ENCODE data around the gene PTK7. TPM values are rescaled to one million over a fixed set of nuclear protein-coding genes. Genes with fewer than 3 reads are reported as not detected.

PTK7 gene
- total RNA-seq, 1 experiment from 2014 or later = 105 TPM

- no peak for TF ChIP-seq REST (IDR thresholded peaks at IDR 0.05; ENCODE audit: low read depth)
- no peak for TF ChIP-seq EZH2phosphoT487 (IDR thresholded peaks at IDR 0.05; ENCODE audit: borderline replicate concordance)
- no peak for TF ChIP-seq SIN3A (IDR thresholded peaks at IDR 0.05; ENCODE audit: low read depth)
- no peak for TF ChIP-seq TCF7L2 (IDR thresholded peaks at IDR 0.05; ENCODE audit: borderline replicate concordance, extremely low read depth, insufficient read depth, insufficient read length)
- no peak for TF ChIP-seq SP1 (IDR thresholded peaks at IDR 0.05; ENCODE audit: low read depth)
Observed at GRCh38 chr6:43092635-43093034, 16.5 kb downstream of the PTK7 start (continued).

- BruUV-seq (replicated peaks) = no TSS peak
- ATAC-seq (no peak), DNase-seq (ENCODE audit: low read depth, low spot score) (no peak)
- no peak overlapping the region for H3K4me3 ChIP-seq (replicated peaks in 1 of 2; ENCODE audit: low read depth in 1 of 2, low read length in 2 of 2)
- POLR2A ChIA-PET = no interaction called here
- no peaks in the 10 kb centered on the region; the same call in 1 of the 2 replicates for H4K20me1 ChIP-seq (ENCODE audit: insufficient read depth)
- intact Hi-C loops (cut with micrococcal nuclease) = no loop called here
- H3K36me3 ChIP-seq (ENCODE audit: control insufficient read depth in 1 of 2, insufficient read depth in 2 of 2, low read length in 2 of 2) = no peaks in the 10 kb centered on the region
- H3K9me2 ChIP-seq (ENCODE audit: insufficient read depth) = no peaks in the 10 kb centered on the region
- RAD21 ChIA-PET (ENCODE audit: low non-redundant PET in 1 of 2, low total read pairs in 2 of 2, uncharacterized antibody in 2 of 2, unreplicated experiment in 2 of 2) = no interaction called here
- H3K79me2 ChIP-seq (ENCODE audit: insufficient read depth, low read length) = peaks cover 79% of the 10 kb centered on the region
- H3K9me3 ChIP-seq (ENCODE audit: control insufficient read depth in 1 of 2, insufficient read depth in 1 of 2, low read depth in 1 of 2, low read length in 2 of 2) = no peaks in the 10 kb centered on the region
- H3K27me3 ChIP-seq (ENCODE audit: insufficient read depth, low read length) = no peaks in the 10 kb centered on the region
- peaks cover 51 to 83% of the 10 kb centered on the region in 2 experiments for H3K4me1 ChIP-seq (ENCODE audit: control insufficient read depth in 1 of 2, insufficient read depth in 2 of 2, low read length in 2 of 2)
- TF ChIP-seq, protein P1, sequence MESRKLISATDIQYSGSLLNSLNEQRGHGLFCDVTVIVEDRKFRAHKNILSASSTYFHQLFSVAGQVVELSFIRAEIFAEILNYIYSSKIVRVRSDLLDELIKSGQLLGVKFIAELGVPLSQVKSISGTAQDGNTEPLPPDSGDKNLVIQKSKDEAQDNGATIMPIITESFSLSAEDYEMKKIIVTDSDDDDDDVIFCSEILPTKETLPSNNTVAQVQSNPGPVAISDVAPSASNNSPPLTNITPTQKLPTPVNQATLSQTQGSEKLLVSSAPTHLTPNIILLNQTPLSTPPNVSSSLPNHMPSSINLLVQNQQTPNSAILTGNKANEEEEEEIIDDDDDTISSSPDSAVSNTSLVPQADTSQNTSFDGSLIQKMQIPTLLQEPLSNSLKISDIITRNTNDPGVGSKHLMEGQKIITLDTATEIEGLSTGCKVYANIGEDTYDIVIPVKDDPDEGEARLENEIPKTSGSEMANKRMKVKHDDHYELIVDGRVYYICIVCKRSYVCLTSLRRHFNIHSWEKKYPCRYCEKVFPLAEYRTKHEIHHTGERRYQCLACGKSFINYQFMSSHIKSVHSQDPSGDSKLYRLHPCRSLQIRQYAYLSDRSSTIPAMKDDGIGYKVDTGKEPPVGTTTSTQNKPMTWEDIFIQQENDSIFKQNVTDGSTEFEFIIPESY (IDR thresholded peaks at IDR 0.05; ENCODE audit: extremely low read depth, insufficient replicate concordance, low read length) = no peak
- TF ChIP-seq, protein P2, sequence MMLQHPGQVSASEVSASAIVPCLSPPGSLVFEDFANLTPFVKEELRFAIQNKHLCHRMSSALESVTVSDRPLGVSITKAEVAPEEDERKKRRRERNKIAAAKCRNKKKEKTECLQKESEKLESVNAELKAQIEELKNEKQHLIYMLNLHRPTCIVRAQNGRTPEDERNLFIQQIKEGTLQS (IDR thresholded peaks at IDR 0.05) = no peak
- TF ChIP-seq SRF (IDR thresholded peaks at IDR 0.05; ENCODE audit: low read depth) = no peak
- TF ChIP-seq POLR2A (IDR thresholded peaks at IDR 0.05; ENCODE audit: borderline replicate concordance, extremely low read depth, insufficient read depth, insufficient read length) = no peak
- no peak for TF ChIP-seq CEBPB (IDR thresholded peaks at IDR 0.05; ENCODE audit: low read depth)
- TF ChIP-seq REST (IDR thresholded peaks at IDR 0.05; ENCODE audit: low read depth) = no peak
- no peak for TF ChIP-seq ZNF274 (IDR thresholded peaks at IDR 0.05; ENCODE audit: low read depth, low read length)
- no peak for TF ChIP-seq ZFX (IDR thresholded peaks at IDR 0.05)
- no peak for TF ChIP-seq ELF1 (IDR thresholded peaks at IDR 0.05; ENCODE audit: borderline replicate concordance, low read depth)
- TF ChIP-seq EGR1 (IDR thresholded peaks at IDR 0.05; ENCODE audit: low read depth) = no peak
- no peak overlapping the region for H3K4me2 ChIP-seq (ENCODE audit: low read length)
- H3K9ac ChIP-seq (ENCODE audit: low read length) = no peak overlapping the region
- H2AFZ ChIP-seq (ENCODE audit: low read depth, low read length, poor library complexity, severe bottlenecking) = no peak overlapping the region
- CTCF ChIA-PET = no interaction called here
- H3K27ac ChIP-seq (ENCODE audit: low read depth, low read length) = no peak overlapping the region
Observed at GRCh38 chr6:43093436-43094289, 17.5 kb downstream of the PTK7 start.
